Measurements from ENCODE around the gene GTPBP3. TPM values are rescaled to one million over a fixed set of nuclear protein-coding genes. Genes with fewer than 3 reads are reported as not detected.
A peak's percentile ranks its signal among the peaks of the same experiment; 100 is the strongest.

GTPBP3 gene
- total and polyA plus RNA-seq, 9 of the 15 experiments (the other 6 are each of a cell fraction or from before 2014, with no cell fraction given), result 4.9 to 124 (median 22.6) TPM

DNA sequence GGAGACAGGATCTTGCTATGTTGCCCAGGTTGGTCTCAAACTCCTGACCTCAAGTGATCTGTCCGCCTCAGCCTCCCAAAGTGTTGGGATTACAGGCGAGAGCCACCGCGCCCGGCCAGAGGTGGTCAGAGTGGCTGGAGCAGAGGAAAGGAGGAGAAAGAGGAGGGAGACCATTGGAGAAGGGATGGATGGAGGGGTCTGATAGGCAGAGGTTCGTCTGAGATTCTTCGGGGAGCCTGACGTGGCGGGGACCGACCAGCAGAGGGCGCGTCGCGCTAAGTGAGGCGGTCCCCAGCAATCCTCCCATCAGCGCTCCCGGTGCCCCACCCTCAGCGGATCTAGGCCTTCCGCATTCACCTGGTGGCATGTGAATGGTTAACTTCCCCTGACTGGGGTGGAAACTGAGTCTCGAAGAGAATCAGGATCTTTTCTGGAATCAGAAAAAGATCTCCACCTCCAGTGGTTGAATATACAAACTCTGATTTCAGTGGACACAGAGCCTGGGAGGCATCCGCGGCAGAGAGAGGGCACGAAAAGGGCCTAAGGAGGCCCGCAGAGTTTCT lies 8.8 kb downstream of the GTPBP3 start (continued):
- TF ChIP-seq ZNF23 (CRISPR knock-in tag; IDR thresholded peaks at IDR 0.05), result no peak
- TF ChIP-seq ZBTB1 (CRISPR knock-in tag; IDR thresholded peaks at IDR 0.05; ENCODE audit: borderline replicate concordance, low read depth), result no peak
- no peak for TF ChIP-seq MECOM (CRISPR knock-in tag; IDR thresholded peaks at IDR 0.05)
- no peak for TF ChIP-seq PCBP2 (IDR thresholded peaks at IDR 0.05; ENCODE audit: low read depth, low read length, poor library complexity, severe bottlenecking)
- peak; percentile 81; the same call in 1 of the 2 replicates for TF ChIP-seq RB1 (IDR thresholded peaks at IDR 0.05; ENCODE audit: low read depth)
- TF ChIP-seq ZFX (CRISPR knock-in tag; IDR thresholded peaks at IDR 0.05), result peak; percentile 64
- no peak for TF ChIP-seq DPF2 (IDR thresholded peaks at IDR 0.05)
- TF ChIP-seq, protein P1, sequence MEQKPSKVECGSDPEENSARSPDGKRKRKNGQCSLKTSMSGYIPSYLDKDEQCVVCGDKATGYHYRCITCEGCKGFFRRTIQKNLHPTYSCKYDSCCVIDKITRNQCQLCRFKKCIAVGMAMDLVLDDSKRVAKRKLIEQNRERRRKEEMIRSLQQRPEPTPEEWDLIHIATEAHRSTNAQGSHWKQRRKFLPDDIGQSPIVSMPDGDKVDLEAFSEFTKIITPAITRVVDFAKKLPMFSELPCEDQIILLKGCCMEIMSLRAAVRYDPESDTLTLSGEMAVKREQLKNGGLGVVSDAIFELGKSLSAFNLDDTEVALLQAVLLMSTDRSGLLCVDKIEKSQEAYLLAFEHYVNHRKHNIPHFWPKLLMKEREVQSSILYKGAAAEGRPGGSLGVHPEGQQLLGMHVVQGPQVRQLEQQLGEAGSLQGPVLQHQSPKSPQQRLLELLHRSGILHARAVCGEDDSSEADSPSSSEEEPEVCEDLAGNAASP (IDR thresholded peaks at IDR 0.05), result no peak
- no peak for TF ChIP-seq POLR2G (IDR thresholded peaks at IDR 0.05; ENCODE audit: low read depth, low read length)
- peak; percentile 42; the same call in 1 of the 2 replicates for TF ChIP-seq ETV1 (tag; conservative IDR thresholded peaks at IDR 0.05; ENCODE audit: low read depth)
- TF ChIP-seq SAP30 (IDR thresholded peaks at IDR 0.05; ENCODE audit: borderline replicate concordance, insufficient read depth, low read depth, low read length, poor library complexity, severe bottlenecking), result no peak
